ENCODE results near the gene AMPD1. TPM values are rescaled to one million over a fixed set of nuclear protein-coding genes. Genes with fewer than 3 reads are reported as not detected.

The AMPD1 gene
- total RNA-seq, 1 experiment from 2014 or later: not detected

GRCh38 chr1:114648503-114648902 lies 46.8 kb downstream of the AMPD1 start:
- Mint-ChIP-seq H3K27me3 (ENCODE audit: insufficient read depth, unreplicated experiment) (no peaks in the 10 kb centered on the region), H3K4me1 (ENCODE audit: insufficient read depth, unreplicated experiment) (no peaks in the 10 kb centered on the region), H3K27ac (ENCODE audit: low read depth, unreplicated experiment) (no peak overlapping the region), H3K4me3 (ENCODE audit: unreplicated experiment) (no peak overlapping the region), H3K9me3 (ENCODE audit: unreplicated experiment) (no peaks in the 10 kb centered on the region), H3K36me3 (ENCODE audit: insufficient read depth, unreplicated experiment) (no peaks in the 10 kb centered on the region)
- intact Hi-C loops (cut with micrococcal nuclease): no loop called here
- ChIA-PET POLR2A (interaction anchor here (0.6 to 1.0 kb wide), 2 partner anchors 10 to 30 kb away, joined by 3 to 5 read pairs; no protein-coding TSS in a partner anchor), CTCF (interaction anchor here (0.6 to 1.2 kb wide), 3 partner anchors 15 to 302 kb away, joined by 3 to 4 read pairs (median 3); no protein-coding TSS in a partner anchor)
- BruUV-seq (replicated peaks): no TSS peak
- TF ChIP-seq CTCF (IDR thresholded peaks at IDR 0.05; ENCODE audit: unreplicated experiment): no peak
- peak; percentile 9 for DNase-seq (ENCODE audit: unreplicated experiment)

DNA sequence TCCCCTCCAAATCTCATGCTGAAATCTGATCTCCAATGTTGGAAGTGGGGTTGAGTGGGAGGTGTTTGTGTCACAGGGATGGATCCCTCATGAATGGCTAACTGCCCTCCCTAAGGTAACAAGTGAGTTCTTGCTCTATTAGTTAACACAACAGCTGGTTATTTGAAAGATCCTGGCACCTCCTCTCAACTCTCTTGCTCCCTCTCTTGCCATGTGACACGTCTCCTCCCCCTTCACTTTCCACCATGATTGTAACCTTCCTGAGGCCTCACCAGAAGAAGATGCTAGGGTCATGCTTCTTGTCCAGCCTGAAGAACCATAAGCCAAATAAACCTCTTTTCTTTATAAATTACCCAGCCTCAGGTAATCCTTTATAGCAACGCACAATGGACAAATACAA lies 54.0 kb downstream of the AMPD1 start:
- no peaks in the 10 kb centered on the region for H3K9me3 Mint-ChIP-seq (ENCODE audit: unreplicated experiment)
- H3K36me3 Mint-ChIP-seq (ENCODE audit: insufficient read depth, unreplicated experiment): peaks cover 6% of the 10 kb centered on the region
- intact Hi-C loops (cut with micrococcal nuclease): no loop called here
- no peaks in the 10 kb centered on the region for H3K27me3 Mint-ChIP-seq (ENCODE audit: insufficient read depth, unreplicated experiment)
- ChIA-PET CTCF (interaction anchor here (0.5 kb wide), 1 partner anchor 1355 kb away, joined by 3 read pairs; no protein-coding TSS in a partner anchor), POLR2A (interaction anchor here (0.6 to 1.1 kb wide), 3 partner anchors 12 to 48 kb away, joined by 3 to 4 read pairs (median 3); no protein-coding TSS in a partner anchor)
- no peaks in the 10 kb centered on the region for H3K4me1 Mint-ChIP-seq (ENCODE audit: insufficient read depth, unreplicated experiment)
- no peak for TF ChIP-seq CTCF (IDR thresholded peaks at IDR 0.05; ENCODE audit: unreplicated experiment)
- H3K27ac Mint-ChIP-seq (ENCODE audit: low read depth, unreplicated experiment): no peak overlapping the region
- no peak overlapping the region for H3K4me3 Mint-ChIP-seq (ENCODE audit: unreplicated experiment)
- DNase-seq (ENCODE audit: unreplicated experiment): no peak
- BruUV-seq (replicated peaks): no TSS peak

GRCh38 chr1:114638910-114639309 lies 56.4 kb downstream of the AMPD1 start:
- H3K4me1 Mint-ChIP-seq (ENCODE audit: insufficient read depth, unreplicated experiment): no peaks in the 10 kb centered on the region
- no peaks in the 10 kb centered on the region for H3K9me3 Mint-ChIP-seq (ENCODE audit: unreplicated experiment)
- no peaks in the 10 kb centered on the region for H3K27me3 Mint-ChIP-seq (ENCODE audit: insufficient read depth, unreplicated experiment)
- intact Hi-C loops (cut with micrococcal nuclease): no loop called here
- CTCF ChIA-PET: interaction anchor here (0.7 kb wide), 1 partner anchor 424 kb away, joined by 4 read pairs; no protein-coding TSS in a partner anchor
- POLR2A ChIA-PET: interaction anchor here (1.8 kb wide), 1 partner anchor 10 kb away, joined by 5 read pairs; no protein-coding TSS in a partner anchor
- BruUV-seq (replicated peaks): no TSS peak
- H3K27ac Mint-ChIP-seq (ENCODE audit: low read depth, unreplicated experiment): no peak overlapping the region
- peaks cover 6% of the 10 kb centered on the region for H3K36me3 Mint-ChIP-seq (ENCODE audit: insufficient read depth, unreplicated experiment)
- TF ChIP-seq CTCF (IDR thresholded peaks at IDR 0.05; ENCODE audit: unreplicated experiment): no peak
- H3K4me3 Mint-ChIP-seq (ENCODE audit: unreplicated experiment): no peak overlapping the region
- no peak for DNase-seq (ENCODE audit: unreplicated experiment)

- Mint-ChIP-seq H3K27me3 (ENCODE audit: insufficient read depth, unreplicated experiment) (no peaks in the 10 kb centered on the region), H3K4me1 (ENCODE audit: insufficient read depth, unreplicated experiment) (no peaks in the 10 kb centered on the region), H3K27ac (ENCODE audit: low read depth, unreplicated experiment) (no peak overlapping the region), H3K4me3 (ENCODE audit: unreplicated experiment) (no peak overlapping the region), H3K9me3 (ENCODE audit: unreplicated experiment) (no peaks in the 10 kb centered on the region), H3K36me3 (ENCODE audit: insufficient read depth, unreplicated experiment) (no peaks in the 10 kb centered on the region)
- ChIA-PET CTCF (interaction anchor here (0.7 kb wide), 1 partner anchor 39 kb away, joined by 3 read pairs; no protein-coding TSS in a partner anchor), POLR2A (interaction anchor here (0.9 to 1.0 kb wide), 2 partner anchors 14 to 28 kb away, joined by 3 read pairs; no protein-coding TSS in a partner anchor)
- no peak for TF ChIP-seq CTCF (IDR thresholded peaks at IDR 0.05; ENCODE audit: unreplicated experiment)
- no peak for DNase-seq (ENCODE audit: unreplicated experiment)
- no TSS peak for BruUV-seq (replicated peaks)
- intact Hi-C loops (cut with micrococcal nuclease): no loop called here
Measured at GRCh38 chr1:114632427-114632826, 62.9 kb downstream of the AMPD1 start.
